VCaP (cell line): ENCODE measurements around the gene NUP214.

Source experiments
- H3K27ac ChIP-seq: fragments of 450-650 bp; 2 replicates; pipeline ENCODE4 v1.5.1; 2017
- TF ChIP-seq, protein P1 (sequence below): fragments of 450-650 bp; conservative IDR thresholded peaks from 2 replicates; pipeline ENCODE4 v1.5.1; 2017; ENCODE audit warnings: mild to moderate bottlenecking, moderate library complexity

Gene NUP214

DNA sequence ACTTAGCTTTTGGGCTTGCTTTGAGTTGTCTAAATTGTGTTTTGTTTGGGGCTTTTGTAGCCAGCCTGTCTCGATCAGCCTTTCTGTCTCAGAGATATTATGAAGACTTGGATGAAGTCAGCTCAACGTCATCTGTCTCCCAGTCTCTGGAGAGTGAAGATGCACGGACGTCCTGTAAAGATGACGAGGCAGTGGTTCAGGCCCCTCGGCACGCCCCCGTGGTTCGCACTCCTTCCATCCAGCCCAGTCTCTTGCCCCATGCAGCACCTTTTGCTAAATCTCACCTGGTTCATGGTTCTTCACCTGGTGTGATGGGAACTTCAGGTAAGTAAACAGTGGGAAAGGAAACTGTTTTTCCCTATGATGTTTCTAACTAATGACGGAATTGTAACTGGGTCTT is 48.6 kb downstream of the NUP214 start:
- TF ChIP-seq, protein P1, sequence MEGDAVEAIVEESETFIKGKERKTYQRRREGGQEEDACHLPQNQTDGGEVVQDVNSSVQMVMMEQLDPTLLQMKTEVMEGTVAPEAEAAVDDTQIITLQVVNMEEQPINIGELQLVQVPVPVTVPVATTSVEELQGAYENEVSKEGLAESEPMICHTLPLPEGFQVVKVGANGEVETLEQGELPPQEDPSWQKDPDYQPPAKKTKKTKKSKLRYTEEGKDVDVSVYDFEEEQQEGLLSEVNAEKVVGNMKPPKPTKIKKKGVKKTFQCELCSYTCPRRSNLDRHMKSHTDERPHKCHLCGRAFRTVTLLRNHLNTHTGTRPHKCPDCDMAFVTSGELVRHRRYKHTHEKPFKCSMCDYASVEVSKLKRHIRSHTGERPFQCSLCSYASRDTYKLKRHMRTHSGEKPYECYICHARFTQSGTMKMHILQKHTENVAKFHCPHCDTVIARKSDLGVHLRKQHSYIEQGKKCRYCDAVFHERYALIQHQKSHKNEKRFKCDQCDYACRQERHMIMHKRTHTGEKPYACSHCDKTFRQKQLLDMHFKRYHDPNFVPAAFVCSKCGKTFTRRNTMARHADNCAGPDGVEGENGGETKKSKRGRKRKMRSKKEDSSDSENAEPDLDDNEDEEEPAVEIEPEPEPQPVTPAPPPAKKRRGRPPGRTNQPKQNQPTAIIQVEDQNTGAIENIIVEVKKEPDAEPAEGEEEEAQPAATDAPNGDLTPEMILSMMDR = no peak
- H3K27ac ChIP-seq = no peak overlapping the region

DNA sequence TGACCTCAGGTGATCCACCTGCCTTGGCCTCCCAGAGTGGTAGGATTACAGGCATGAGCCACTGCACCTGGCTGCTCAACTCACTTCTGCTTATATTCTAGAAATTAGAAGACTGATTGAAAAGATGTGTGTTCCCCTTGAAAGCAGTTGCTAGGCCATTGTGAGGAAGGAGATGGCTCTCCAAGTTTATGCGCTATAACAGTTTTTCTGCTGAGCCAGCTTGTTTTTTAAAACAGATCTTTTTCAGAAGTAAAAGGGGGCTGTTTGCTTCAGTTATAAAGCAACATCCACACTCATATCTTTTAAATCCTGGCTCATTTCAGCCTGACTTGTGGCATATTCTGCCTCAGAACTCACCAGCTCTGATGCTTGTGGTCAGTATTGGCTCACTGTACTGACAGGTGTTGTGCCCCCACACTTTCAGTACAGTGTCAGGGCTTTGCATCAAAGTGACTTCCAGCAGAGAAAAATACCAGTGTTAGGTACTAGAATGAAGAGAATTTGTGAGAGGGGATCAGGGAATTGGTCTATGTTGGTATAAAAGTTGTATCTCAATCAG is 49.4 kb downstream of the NUP214 start:
- TF ChIP-seq, protein P1 = no peak
- H3K27ac ChIP-seq = no peak overlapping the region

DNA sequence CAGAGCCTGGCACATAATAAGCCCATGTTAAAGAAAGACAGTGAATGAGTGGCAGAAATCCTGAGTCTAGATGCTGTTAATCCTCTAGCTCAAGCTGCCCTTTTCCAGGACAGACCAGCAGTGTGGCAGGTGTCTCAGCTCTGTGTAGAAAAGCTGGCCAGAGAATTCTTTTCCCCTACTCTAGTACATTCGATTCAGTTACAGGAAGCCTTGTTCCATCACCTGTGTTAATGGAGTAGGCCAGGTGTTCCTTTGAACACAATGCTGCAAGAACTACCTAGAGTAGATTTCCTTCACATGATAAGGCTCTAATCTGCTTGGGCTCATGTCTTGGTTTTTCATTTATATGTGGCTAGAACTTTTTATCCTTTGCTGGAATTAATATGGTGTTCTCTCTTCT is 52.5 kb downstream of the NUP214 start:
- H3K27ac ChIP-seq = no peak overlapping the region
- TF ChIP-seq, protein P1 = no peak

DNA sequence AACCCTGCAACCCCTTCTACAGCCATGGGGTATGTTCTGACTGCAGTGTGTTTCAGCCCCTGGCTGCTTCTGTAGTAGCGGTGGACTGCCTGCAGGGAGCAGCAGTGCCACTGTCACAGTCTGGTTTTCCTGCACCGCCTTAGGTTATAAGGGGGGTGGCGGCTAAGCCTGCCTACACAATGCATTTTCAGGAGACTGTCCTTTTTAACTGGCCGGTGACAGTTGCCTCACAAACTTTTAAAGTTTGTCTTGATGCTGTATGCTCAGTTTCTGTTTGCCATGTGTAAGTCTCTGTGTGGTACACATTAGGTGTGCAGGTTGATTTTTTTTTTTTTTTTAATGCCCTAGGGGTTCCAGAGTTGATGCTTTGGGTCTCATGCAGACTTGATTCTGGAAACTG is 53.0 kb downstream of the NUP214 start:
- H3K27ac ChIP-seq = no peak overlapping the region
- TF ChIP-seq, protein P1 = peak; percentile 98

DNA sequence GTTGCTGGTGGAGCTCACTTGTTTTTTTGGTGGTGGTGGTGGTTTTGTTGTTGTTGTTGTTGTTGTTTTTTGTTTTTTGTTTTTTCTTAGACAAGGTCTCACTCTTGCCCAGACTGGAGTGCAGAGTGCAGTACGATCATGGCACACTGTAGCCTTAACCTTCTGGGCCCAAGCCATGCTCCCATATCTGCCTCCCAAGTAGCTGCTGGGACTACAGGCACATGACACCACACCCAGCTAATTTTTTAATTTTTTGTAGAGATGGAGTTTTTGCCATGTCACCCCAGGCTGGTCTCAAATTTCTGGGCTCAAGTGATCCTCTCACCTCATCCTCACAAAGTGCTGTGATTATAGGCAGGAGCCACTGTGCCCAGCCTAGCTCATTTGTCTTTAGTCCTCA is 53.5 kb downstream of the NUP214 start:
- H3K27ac ChIP-seq = no peak overlapping the region
- TF ChIP-seq, protein P1 = no peak

DNA sequence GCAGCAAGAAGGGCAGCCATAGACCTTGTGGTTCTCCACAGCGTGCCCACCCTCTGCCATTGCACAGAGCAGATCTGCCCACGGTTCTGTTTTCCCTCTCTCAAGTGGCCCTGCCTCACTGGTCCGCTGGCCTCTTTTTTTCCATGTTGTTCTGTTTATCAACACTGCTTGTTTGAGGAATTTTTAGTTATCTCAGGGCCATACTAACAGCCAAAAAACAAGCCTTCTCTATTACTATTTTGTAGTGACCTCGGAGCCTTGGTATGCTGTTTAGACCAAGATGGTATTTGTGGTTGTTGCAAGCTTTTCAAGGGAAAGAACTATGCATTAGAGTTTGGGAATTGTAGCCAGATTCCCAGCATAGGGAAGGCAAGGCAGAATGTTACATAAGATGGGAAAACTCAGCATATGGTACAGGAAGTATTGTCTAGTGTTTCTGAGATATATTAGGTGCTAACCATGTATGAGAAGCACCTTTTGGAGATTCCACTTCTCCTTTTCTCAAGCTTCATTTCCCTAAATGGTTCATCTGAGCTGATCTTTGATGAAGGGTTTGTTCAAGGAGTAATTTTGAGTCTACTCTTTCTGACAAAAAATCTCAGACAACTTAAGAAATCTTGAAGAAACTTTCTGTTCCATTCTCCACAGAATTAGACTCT is 54.3 kb downstream of the NUP214 start:
- no peak overlapping the region for H3K27ac ChIP-seq
- TF ChIP-seq, protein P1 = no peak

DNA sequence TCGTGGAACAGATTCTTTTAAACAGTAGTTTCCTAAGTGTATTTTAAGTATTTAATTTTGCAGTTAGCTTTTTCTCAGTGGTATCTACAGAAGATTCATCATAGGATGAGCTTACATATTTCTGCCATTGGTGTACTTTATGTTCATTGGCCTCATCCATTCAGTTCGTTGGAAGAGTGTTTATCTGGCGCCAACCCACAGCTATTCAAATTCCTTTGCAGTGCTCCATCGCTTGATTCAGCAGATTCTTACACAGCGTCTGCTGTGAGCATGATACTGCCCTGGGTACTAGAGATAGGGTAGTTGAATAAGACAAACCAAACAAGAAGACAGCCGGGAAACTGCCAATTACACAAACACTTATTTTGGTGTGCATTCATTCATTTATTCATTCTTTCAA is 55.1 kb downstream of the NUP214 start:
- TF ChIP-seq, protein P1 = no peak
- no peak overlapping the region for H3K27ac ChIP-seq
